Right ventricle myocardium inferior (tissue), 1 donor: ENCODE measurements around the gene DCAF16. TPM values are rescaled to one million over a fixed set of nuclear protein-coding genes. Genes with fewer than 3 reads are reported as not detected.

Source experiments
- ATAC-seq: fragments of 200-7000 bp; cut with Tn5 transposase; one replicate; pipeline ENCODE4 v1.9.1; 2020; ENCODE audit warnings: mild to moderate bottlenecking, moderate library complexity
- DNase-seq: peaks from one replicate; pipeline ENCODE4 v3.0.0; 2021; ENCODE audit errors: missing footprints
- intact Hi-C: fragments of 100-400 bp; cut with DNase I; formaldehyde crosslinking; loops from one replicate; pipeline ENCODE4 v1.11.0; 2022
- total RNA-seq: library from RNA; stranded (reverse); fragmentation: NEBNext Ultra II Directional; extraction: Animal tissue kit (Norgen Biotek cat#: 25700); gene quantifications from one replicate; pipeline ENCODE4 v1.2.1, GENCODE V29; 2021
- donor health status: DM: no; HTN: yes; CAD: no; lungs with severe emphysema.

Gene DCAF16
- total RNA-seq, 1 donor from 2014 or later = 13.3 TPM

DNA sequence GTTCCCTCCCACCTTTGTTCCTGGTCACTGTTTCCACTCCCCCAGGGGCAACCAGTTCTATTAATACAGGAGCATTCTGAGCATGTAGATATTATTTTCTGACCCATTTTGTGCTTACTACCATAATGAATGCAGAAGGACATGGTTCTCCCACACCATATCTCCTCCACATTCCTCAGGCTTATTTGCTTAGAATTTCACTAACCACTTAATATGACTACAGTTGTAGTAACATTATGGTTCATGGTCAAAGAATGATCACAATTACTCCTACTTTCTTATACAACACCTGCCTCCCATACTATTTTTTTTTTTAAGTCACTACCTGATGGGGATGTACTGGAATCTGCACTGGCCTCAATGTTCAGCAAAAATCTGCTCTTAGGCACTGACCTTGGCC, 21.6 kb downstream of the DCAF16 start:
- DNase-seq = no peak
- intact Hi-C loops = no loop called here
- no peak for ATAC-seq

DNA sequence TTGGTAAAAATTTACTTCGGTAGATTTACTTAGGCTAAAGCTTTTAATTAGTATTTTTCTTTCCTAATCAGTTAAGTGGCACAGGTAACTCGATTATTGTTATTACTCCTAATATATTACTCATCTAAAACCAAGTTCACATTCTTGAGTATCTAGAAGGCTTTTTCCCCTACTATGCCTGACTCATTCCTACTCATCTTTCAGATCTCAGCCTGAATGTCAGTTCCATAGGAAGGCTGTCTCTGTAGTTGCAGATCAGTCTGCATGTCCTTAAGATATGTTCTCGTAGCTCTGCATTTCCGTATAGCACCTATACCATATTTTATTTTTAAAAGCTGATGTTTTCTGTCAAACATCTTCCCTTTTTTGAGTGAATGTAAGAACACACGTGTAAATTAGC, 23.2 kb downstream of the DCAF16 start:
- ATAC-seq (no peak), DNase-seq (no peak)
- intact Hi-C loops = no loop called here

DNA sequence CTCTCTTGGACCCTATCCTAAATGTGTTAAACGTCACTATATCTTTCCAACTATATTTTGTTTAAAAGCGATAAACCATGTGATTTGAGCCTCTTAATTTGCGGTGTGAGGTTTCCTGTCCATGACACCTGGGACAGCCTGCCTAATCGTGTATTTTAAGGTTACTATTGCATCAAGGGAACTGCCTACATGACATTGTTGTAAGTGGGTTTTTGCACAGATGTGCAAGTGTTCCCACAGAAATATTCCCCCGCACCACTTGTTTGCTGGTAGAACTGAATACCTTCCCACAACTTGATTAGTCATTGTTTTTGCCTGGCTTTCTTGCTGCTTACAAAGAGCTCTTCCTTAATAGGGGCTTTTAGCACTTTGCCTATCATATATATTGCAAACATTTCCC, 24.0 kb downstream of the DCAF16 start:
- intact Hi-C loops = no loop called here
- ATAC-seq = no peak
- DNase-seq = no peak

DNA sequence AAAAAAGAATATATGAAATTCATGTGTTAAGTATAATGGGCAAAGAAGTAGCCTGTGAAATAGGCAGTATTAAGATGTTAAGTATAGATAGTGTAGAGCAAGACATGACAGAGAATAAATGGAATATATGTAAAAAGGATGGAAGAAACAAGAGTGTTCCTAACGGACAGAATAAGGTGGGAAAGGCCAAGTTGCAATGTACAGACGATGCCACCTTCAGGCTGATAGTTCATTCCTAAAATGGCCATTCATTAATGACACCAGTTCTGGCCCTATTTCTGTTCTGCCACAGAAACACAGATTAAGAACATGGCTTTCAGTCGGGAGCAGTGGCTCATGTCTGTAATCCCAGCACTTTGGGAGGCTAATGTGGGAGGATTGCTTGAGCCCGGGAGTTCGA, 24.7 kb downstream of the DCAF16 start:
- intact Hi-C loops = no loop called here
- DNase-seq (no peak), ATAC-seq (no peak)

DNA sequence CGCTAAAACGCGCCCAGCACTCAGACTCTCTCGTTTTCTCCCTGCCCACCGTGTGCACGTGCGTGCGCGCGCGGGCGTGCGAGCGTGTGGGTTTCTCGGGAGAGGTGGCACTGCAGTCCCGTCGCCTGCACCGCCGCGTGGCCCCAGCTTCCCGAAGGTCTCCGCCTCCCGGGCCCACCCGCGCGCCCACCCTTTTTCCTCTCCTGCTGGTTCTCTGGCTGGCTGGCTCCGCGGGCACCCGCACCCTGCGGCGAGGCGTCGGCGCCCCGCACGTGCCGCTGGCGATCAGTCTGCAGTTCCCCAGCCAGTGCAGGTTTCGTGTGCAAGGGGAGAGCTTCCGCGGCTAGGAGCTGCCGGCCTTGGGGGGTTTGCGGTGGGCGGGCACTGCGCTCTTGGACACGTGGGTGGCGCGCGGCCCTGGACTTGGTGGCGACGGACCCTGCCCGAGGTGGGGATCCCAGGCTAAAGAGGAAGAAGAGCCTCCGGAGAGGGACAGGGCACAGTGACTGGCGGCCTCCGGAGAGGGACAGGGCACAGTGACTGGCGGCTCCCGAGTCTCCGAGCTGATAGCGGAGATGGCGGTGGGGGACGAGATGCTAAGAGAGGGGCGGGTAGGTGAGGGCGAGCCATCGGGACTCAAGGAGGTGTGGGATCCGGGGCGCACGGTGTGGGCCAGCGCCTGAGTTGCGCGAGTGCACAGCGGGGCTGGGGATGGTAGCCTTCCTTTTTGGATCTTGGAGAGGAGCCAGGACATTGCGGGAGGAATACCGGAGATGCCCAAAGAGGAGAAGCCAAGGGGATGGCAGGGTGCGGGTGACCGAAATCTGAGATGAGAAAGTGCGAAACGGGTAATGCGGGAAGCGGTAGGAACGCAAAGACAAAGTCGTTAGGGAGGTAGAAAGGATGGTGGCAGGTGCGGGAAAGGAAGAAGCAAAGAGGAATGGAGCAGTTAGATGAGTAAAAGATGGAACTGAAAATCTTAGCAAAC, 29.0 kb downstream of the DCAF16 start, which contains the start of gene FAM184B:
Gene FAM184B (minus strand): TSS at position 322 of the 988 bp plus-strand sequence. CDS start 322 bp downstream, outside the sequence.
- intact Hi-C loops = no loop called here
- DNase-seq (no peak), ATAC-seq (no peak)

DNA sequence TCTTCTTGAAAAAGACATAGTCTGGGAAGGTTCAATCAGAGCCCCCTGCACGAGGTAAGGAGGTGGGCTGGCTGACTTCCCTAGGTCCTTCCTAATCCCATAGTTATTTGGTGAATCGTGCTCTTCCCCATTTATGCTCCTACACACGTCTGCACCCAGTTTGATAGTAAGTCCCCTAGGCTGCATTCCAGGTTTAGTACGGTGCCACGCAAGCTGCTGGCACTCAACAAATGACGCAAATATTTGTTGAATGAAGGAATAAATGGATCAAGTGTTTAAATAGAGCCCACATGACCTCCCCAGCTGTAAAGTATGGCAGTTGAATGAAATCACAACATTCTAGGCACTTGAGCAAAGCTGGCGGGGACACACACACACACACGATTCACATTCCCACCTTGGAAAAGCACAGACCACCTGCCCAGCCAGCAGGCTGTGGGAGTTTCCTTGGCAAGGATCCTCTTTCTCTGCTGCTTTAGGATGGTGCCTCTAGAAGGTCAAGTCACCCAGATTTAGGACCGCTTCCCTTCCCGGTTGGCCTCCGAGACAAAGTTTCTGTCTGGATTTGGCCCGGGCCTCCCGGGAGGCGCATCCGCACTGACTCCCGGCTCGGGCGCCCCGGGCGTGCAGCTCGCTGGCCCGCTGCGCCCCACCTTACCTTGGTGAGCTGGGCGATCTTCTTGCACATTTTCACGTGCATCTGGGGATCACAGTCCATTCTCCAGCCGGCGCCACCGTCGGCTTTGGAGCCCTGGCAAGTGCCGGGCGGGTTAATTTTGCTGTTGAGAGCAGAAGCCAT, 29.9 kb downstream of the DCAF16 start:
- DNase-seq (peak; percentile 69), ATAC-seq (no peak)
- intact Hi-C loops = no loop called here

DNA sequence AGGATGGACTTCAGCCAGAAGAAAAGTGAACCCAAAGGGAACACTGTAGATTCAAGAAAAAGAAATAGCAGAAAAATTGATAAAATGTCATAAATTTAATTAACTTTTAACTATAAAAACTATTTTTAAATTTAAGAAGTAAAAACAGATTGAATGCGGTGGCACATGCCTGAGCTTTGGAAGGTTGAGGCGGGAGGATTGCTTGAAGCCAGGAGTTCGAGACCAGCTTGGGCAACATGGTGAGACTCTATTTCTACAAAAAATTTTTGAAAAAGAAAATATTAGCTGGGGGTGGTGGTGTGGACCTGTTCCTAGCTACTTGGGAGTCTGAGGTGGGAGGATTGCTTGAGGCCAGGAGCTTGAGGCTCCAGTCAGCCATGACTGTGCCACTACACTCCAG, 32.1 kb downstream of the DCAF16 start:
- DNase-seq (no peak), ATAC-seq (no peak)
- intact Hi-C loops = no loop called here

DNA sequence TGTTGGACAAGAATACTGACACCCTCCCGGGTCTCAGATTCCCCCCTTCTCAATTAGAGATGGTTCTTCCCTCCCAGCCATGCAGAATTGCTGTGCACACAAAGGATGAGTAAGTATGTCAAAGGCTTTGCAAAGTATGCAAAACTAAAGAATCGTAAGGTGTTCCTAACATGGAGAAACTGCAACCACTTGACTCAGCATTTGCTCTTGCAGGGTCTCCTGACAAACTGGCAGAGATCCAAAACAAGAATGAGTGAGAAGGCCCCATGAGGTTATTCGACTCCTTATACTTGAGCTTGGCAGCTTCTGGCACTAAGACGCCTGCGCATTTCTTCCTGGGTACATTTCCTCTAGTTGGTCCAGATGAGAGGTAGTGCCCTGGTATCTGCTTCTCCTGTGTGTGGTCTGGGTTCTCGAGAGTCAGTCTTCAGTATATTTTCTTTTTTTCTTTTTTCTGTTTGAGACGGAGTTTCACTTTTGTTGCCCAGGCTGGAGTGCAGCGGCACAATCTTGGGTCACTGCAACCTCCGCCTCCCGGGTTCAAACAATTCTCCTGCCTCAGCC, 37.3 kb downstream of the DCAF16 start:
- ATAC-seq (no peak), DNase-seq (no peak)
- intact Hi-C loops = no loop called here

DNA sequence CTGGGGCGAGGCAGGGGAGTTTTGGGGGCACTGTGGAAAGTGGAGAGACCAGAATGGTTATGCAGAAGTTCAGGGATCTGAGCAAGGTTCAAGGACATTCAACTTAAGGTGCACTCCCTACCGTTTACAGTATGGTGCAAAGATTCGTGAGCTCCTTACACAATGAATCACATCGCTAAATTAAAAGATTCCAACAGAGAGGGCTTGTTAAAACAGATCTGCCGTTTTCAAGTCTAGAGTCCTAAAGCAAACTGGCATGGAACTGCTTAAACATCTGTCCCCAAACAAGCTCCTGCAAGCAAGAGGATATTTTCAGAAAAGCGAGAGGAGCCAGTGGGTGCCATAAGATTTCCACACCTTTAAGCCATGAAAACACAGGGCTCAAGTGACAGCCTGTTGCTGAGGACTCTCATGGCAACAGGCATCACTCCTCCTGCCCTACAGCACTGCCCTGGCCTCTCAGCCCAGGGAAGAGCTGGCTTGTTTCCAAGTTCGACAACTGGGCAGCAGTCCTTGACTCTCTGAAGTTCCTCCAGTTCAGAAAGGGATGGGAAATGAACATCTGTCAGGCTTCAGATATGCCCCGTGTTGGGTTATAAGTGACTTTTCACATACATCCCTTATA, 39.2 kb downstream of the DCAF16 start:
- DNase-seq = no peak
- intact Hi-C loops = no loop called here
- no peak for ATAC-seq

DNA sequence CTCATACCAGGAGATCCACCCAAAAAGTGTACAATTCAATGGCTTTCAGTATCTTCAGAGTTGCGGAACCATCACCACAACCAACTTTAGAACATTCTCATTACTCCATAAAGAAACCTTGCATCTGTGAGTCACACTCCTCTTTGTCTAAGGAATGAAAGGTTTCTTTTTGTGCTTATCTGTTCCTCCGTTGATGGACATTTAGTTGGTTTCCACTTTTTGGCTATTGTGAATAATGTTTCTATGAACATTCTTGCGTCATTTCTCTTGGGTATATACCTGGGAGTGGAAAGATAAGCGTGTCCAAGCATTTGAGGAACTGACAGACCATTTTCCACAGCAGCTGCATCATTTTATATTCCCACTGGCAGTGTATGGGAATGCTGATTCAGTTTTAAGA, 39.7 kb downstream of the DCAF16 start:
- DNase-seq = no peak
- intact Hi-C loops = no loop called here
- no peak for ATAC-seq

DNA sequence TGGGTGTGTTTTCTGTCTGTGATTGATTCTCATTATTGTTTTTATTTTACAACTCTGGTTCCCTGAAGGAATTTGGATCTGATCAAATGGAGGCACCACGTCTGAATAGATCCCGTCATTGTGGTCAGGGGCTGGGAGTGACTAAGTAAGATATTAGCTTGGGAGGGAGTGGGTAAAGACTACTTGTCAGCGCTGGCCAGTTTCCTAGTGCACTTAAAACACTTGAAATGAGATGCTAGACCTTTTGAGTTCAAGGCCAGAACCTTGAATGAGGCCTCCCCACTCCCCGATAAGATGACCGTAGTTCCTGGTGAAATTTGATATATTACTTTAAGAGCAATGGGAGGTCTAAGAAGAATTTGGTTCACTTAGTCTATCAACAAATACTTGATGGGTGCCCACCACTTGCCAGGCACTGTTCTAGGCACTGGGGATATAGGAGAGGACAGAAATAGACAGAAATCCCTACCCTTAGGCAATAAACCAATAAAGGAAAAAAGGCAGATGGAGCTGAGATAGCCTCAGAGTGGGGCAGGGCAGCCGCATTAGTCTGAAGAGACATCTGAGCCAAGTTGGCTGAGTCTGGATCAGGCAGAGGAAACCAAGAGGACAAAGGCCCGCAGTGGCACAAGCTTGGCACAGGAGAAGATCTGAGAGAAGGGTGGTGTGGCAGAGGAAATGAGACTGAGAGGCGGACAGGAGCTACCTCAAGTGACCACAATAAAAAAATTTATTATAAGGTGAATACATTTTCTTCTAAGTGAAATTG, 41.0 kb downstream of the DCAF16 start:
- DNase-seq = no peak
- ATAC-seq = no peak
- intact Hi-C loops = no loop called here

DNA sequence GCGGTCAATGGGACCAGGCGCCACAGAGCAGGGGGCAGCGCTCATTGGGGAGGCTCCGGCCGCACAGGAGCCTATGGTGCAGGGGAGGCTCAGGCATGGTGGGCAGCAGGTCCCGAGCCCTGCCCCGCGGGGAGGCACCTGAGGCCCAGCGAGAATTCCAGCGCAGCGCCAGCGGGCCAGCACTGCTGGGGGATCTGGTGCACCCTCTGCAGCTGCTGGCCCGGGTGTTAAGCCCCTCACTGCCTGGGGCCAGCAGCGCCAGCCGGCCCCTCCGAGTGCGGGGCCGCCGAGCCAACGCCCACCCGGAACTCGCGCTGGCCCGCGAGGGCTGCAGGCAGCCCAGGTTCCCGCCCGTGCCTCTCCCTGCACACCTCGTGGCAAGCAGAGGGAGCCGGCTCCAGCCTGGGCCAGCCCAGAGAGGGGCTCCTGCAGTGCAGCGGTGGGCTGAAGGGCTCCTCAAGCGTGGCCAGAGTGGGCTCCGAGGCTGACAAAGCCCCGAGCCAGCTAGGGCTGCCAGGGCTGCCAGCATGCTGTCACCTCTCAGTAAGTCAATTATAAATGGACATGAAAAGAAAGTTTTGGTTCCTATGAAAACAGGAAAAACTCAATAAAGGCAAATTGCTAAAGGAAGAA, 43.6 kb downstream of the DCAF16 start:
- no peak for DNase-seq
- ATAC-seq = no peak
- intact Hi-C loops = no loop called here

DNA sequence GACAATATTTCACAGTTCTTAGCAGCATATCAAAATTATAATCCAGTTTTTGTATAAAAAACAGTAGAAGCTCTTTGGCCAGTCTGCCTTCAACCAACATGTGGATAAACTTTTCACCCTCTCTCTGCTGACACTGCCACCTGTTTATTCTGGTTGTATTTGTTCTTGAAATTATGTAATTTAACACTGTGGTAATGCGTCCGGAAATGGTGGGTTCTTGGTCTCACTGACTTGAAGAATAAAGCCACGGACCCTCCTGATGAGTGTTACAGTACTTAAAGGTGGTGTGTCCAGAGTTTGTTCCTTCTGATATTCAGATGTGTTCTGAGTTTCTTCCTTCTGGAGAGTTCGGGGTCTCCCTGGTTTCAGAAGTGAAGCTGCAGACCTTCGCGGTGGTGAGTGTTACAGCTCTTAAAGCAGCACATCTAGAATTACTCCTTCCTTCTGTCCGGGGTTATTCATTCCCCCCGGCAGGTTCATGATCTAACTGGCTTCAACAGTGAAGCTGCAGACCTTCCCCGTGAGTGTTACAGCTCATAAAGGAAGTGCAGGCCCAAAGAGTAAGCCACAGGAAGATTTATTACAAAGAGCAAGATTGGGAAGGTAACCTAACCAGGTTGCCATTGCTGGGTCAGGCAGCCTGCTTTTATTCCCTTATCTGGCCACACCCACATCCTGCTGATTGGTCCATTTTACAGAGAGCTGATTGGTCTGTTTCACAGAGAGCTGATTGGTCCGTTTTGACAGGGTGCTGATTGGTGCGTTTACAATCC, 44.9 kb downstream of the DCAF16 start:
- intact Hi-C loops = no loop called here
- ATAC-seq (no peak), DNase-seq (no peak)

DNA sequence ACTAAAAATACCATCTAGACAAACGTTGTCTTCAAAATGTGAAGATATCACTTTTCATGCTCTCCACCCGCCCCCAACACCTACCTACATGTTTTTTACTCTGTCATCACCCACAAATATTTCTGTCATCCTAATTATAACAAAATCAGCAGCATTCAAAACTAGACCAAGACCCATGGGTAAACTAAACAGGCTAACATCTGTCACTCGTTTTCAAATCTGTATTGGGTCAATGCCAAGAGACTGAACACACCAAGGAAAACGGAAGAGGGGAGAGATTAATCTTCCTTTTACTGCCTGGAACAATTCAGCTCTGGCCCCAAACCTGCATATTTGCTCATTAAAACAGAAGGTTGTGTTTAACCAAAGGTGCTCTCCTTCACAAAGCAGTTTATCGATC, 46.6 kb downstream of the DCAF16 start:
- DNase-seq (no peak), ATAC-seq (no peak)
- intact Hi-C loops = no loop called here

DNA sequence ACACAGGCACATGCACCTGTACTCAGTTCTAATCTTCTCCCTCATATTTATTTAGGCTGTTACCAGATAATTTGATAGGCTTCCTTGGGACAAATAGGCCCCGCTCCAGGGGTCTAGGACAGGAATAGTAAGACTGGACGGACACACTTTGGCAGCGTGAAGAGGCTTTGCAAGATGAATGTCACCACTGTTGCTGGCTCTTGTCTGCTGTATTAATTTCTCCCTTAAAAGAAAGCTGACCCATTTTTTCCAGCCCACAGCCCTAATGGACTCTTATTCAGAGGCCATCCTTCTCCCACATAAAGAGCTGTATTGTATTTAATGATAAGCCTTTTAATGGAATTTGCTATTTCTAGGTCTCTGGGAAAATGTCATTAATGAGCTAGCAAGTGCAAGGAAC, 47.1 kb downstream of the DCAF16 start:
- ATAC-seq (no peak), DNase-seq (no peak)
- intact Hi-C loops = no loop called here

DNA sequence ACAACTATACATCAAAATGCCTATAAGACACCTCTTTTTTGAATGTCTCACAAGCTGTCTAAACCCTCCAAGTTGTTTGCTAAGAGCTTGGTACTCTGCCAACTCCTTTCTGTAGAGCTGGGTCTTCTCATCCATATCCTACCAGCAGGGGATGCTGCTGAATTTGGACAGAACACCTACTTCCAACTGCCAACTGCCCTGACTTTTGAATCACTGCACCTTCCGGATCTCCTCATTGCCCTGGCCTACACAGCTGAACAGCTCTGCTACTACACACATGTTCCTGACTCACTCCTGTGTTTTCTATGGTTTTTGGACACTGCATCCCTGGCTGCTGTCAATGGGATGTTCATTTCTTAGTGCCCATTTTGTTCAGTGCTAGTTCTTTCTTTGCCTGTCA, 47.8 kb downstream of the DCAF16 start:
- DNase-seq = no peak
- intact Hi-C loops = no loop called here
- ATAC-seq = no peak

DNA sequence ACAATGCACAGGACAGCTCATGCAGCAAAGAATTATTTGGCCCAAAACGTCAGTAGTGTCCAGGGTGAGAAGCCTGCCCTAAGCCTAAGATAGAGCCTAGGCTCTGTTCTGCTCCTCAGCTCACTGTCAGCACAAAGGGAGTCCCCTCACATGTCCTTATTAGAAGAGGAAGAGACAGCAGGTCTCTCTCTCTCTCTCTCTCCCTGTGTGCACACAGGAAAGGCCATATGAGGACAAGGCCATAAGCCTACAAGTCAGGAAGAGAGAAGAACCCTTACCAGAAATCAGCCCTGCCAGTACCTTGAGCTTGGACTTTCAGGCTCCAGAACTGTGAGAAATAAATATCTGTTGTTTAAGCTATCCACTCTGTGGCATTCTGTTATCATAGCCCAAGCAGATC, 49.5 kb downstream of the DCAF16 start:
- ATAC-seq = no peak
- intact Hi-C loops = no loop called here
- no peak for DNase-seq
